ENCODE results near the gene IGSF21.
"Not testable (repeated sequence)": the region's sequence is repeated elsewhere in the genome, so short reads cannot be mapped to it uniquely, and the experiment has no call there.

Gene IGSF21

GRCh38 chr1:18411820-18412641, 304.4 kb downstream of the IGSF21 start:
- DNase-seq = no peak

GRCh38 chr1:18412882-18413353, 305.3 kb downstream of the IGSF21 start:
- DNase-seq = no peak

GRCh38 chr1:18413541-18414305, 306.1 kb downstream of the IGSF21 start:
- no peak for DNase-seq

GRCh38 chr1:18414321-18414720, 306.7 kb downstream of the IGSF21 start:
- DNase-seq = no peak

GRCh38 chr1:18414872-18415447, 307.4 kb downstream of the IGSF21 start:
- no peak for DNase-seq

GRCh38 chr1:18415448-18416027, 307.9 kb downstream of the IGSF21 start:
- no peak for DNase-seq

- DNase-seq = not testable (repeated sequence)
Measured at GRCh38 chr1:18416126-18416525, 308.5 kb downstream of the IGSF21 start.

GRCh38 chr1:18417316-18418269, 310.0 kb downstream of the IGSF21 start:
- no peak for DNase-seq

- DNase-seq = no peak
Measured at GRCh38 chr1:18419113-18419844, 311.7 kb downstream of the IGSF21 start.

GRCh38 chr1:18419845-18420184, 312.2 kb downstream of the IGSF21 start:
- no peak for DNase-seq

- DNase-seq = no peak
Measured at GRCh38 chr1:18422076-18422777, 314.6 kb downstream of the IGSF21 start.

GRCh38 chr1:18422954-18423353, 315.4 kb downstream of the IGSF21 start:
- DNase-seq = no peak

- no peak for DNase-seq
Measured at GRCh38 chr1:18426580-18426979, 319.0 kb downstream of the IGSF21 start.

Measured in GOT3 (cell line).